Astrocyte (in vitro differentiated cells and primary cell): ENCODE data around the gene DNAJC11.

Experiments
- CTCF ChIP-seq: IDR thresholded peaks from 2 replicates; pipeline ENCODE4 v1.5.1; 2011; ENCODE audit warnings: low read depth, mild to moderate bottlenecking, inconsistent platforms, low read length, moderate library complexity; ENCODE audit not compliant: insufficient read depth
- EZH2 ChIP-seq: IDR thresholded peaks from 2 replicates; pipeline ENCODE4 v1.6.1; 2012; ENCODE audit warnings: mild to moderate bottlenecking, low read length, inconsistent platforms; ENCODE audit not compliant: insufficient read depth

- TF ChIP-seq CTCF (no peak), EZH2 (no peak)
Observed at GRCh38 chr1:6747674-6748073, 46.1 kb upstream of the DNAJC11 start.
